Fibroblast of pulmonary artery (primary cell): ENCODE results near the gene HK3.

ENCODE experiments used
- DNase-seq: peaks from one replicate; pipeline ENCODE4 v3.0.0-alpha.2; 2010; ENCODE audit warnings: low read depth
- H3K4me3 ChIP-seq: replicated peaks from 2 replicates; pipeline ENCODE4 v1.5.1; 2011; ENCODE audit warnings: low read depth, mild to moderate bottlenecking, control low read depth, low read length, moderate library complexity
- TF ChIP-seq, protein P1 (sequence below): IDR thresholded peaks from 2 replicates; pipeline ENCODE4 v1.5.1; 2011; ENCODE audit warnings: mild to moderate bottlenecking, control low read depth, low read length, inconsistent platforms; ENCODE audit errors: missing control alignments

Gene HK3

DNA sequence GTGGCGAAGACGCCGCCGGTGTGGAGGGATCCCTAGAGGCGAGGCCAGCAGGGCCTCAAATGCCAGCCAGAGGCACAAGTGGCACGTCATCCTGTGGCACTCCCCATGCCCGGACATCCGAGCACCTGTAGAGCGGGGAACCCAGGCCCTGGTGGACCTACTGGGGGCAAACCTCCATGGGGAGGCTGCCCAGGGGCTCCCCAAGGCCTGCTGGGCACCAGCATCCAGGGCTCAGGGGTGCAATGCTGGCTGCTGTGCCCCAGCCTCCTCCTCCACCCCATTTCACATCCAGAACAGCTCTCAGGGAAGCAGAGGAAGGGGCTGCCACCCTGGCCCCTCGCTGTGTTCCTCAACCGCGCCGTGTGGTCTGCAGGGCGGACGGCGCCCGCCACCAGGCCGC lies 43.5 kb downstream of the HK3 start:
- TF ChIP-seq, protein P1, sequence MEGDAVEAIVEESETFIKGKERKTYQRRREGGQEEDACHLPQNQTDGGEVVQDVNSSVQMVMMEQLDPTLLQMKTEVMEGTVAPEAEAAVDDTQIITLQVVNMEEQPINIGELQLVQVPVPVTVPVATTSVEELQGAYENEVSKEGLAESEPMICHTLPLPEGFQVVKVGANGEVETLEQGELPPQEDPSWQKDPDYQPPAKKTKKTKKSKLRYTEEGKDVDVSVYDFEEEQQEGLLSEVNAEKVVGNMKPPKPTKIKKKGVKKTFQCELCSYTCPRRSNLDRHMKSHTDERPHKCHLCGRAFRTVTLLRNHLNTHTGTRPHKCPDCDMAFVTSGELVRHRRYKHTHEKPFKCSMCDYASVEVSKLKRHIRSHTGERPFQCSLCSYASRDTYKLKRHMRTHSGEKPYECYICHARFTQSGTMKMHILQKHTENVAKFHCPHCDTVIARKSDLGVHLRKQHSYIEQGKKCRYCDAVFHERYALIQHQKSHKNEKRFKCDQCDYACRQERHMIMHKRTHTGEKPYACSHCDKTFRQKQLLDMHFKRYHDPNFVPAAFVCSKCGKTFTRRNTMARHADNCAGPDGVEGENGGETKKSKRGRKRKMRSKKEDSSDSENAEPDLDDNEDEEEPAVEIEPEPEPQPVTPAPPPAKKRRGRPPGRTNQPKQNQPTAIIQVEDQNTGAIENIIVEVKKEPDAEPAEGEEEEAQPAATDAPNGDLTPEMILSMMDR, result no peak
- no peak for DNase-seq

DNA sequence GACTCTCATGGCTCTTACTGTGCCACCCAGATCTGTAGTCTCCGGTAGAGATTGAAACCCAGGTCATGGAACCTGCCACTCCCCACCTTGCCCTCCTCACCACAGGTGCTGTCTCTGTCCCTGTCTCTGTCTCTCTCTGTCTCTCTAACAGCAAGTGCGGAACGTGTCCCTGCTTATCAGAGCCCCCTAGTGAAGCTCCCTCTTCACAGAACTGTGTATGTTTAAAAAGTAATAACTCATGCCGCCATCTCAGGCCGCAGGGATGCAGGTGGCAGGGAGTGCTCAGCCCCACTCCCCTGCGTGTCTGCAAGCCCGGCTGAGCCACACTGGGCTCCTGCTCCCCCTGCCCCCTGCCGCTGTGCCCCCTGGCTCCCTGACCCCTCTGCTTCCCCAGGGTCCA lies 45.0 kb downstream of the HK3 start:
- no peak for DNase-seq

More for the DNA sequence above, 43.5 kb downstream of the HK3 start:
- no peak overlapping the region for H3K4me3 ChIP-seq

DNA sequence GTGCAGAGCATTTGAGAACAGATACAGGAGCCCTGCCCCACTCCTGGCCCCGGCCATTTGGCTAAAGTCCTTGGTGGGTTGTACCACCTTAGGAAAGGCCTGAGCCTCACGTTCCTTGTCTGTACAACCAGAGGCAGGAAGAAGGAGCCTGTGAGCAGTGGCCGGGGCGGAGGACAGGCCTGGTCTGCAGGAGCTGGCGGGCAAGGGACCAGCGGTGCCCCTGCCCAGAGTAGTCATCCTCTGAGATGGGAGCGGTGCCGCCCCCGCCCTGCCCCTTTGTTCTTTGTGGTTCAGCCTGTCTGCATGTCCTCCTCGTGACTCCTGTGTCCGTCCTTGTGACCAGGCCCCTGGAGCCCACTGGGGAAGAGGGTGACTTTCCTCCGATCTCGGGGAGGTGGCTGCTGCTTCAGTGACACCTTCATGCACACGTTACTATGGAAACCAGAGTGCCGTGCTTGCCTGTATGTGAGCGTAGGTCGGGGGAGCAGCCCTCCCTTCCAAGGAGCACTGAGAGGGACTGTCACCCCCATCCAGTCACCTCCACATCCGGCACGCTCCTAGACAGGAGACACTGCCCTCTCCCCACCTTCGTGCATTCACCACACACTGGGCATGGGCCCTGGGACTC lies 45.9 kb downstream of the HK3 start:
- TF ChIP-seq, protein P1, result no peak
- H3K4me3 ChIP-seq, result no peak overlapping the region
- no peak for DNase-seq

More for the DNA sequence above, 45.0 kb downstream of the HK3 start:
- TF ChIP-seq, protein P1, result no peak
- H3K4me3 ChIP-seq, result no peak overlapping the region

DNA sequence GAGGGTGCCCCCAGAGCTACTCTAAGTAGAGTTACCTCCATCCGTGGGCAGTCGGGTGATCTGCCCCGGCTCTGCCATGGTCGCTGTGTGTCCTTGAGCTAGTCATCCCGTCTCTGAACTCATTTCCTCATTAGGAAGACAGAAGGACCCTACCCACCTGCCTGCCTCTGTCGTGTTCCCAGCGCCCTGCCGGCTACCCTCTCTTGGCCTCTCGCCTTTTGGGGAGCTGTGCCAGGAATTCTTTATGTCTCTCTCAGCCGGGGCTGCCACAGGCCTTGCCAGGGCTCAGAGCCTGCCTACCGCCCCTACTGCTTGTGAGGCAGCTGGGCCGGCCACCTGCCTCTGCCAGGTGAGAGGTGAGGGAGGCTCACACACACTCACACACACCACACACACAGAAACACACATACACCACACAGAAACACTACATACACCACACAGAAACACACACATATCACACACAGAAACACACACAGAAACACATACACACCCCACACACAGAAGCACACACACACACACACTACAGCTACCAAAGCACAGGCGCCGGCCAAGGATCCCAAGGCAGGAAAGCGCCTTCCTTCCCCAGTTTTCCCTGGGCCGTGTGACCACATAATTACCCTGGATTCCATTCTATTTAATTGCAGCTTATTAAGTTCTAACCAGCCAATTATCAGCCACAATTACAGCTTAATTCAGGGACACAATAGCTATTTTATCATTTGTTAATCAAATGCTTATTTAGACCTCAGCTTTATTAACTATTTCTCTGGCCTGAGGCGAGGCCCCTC lies 47.1 kb downstream of the HK3 start:
- H3K4me3 ChIP-seq, result no peak overlapping the region
- DNase-seq, result no peak
- TF ChIP-seq, protein P1, result no peak

DNA sequence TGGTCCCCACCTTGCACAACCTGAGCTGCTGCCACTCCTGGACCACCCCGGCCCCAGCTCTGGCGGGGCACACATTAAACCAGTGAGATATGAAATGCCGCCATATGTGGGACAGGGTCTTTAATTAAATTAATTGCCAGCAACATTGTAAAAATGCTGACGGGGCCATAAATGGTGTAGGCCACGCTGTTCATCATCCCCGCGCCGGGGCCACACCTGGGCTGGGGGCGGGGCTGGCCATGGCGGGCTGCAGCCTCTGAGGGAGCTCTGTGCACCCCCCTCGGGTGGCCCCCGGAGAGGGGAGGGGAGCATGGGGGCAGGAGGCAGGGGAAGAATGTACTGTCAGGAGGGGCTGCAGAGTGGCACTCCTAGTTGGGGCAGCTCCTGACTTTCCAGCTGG lies 47.8 kb downstream of the HK3 start:
- DNase-seq, result no peak
- no peak overlapping the region for H3K4me3 ChIP-seq
- TF ChIP-seq, protein P1, result no peak

DNA sequence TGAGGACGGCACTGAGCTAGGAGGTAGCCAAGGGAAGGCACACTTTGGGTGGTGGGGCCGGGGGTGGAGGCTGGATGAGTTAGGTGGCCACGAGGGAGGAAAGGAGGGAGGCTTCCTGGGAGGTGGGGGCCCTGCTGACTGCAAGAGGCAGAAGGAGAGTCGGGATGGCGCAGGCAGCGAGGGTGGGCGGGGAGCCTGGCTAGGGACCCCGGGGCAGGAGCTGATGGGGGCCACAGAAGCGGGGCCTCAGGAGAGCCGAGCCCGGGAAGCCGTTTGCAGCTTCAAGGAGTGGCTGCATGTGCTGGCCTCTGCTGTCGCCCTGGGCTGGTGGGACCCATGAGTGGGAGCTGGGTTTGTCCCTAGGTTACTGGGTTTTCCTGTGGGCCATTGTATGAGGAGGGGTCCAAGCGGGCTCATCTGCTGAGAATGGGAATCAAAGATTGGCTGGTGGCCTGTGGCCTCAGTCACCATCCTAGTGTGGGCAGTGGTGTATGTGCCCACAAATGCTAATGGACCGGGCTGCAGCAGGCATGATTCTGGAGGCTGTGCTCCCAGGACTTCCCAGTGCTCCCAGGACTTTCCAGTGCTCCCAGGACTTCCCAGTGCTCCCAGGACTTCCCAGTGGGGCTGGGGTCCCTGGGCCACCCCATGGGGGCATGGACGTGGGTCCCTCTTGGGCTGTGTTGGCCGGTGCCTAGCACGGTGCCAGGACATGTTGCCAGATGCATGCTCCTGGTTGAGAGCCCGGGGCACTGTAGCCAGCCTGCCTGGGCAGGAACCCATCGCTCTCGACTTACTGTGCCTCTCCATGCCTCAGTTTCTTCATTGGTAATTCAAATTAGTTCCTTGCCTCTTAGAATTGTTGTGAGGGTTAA lies 48.5 kb downstream of the HK3 start:
- DNase-seq, result no peak
- H3K4me3 ChIP-seq, result no peak overlapping the region
- TF ChIP-seq, protein P1, result no peak
